Mucosa of descending colon (tissue), 3 donors: ENCODE measurements around the gene AP5S1. TPM values are rescaled to one million over a fixed set of nuclear protein-coding genes. Genes with fewer than 3 reads are reported as not detected.

ENCODE experiments used
- ATAC-seq: fragments of 200-7000 bp; cut with Tn5 transposase; one replicate; pipeline ENCODE4 v1.9.1; 2020; ENCODE audit warnings: mild to moderate bottlenecking, moderate library complexity
- DNase-seq, 3 donors: peaks; one replicate each; pipeline ENCODE4 v3.0.0-alpha.2; 2020
- H3K36me3 ChIP-seq: fragments of 200-600 bp; one replicate; pipeline ENCODE4 v1.8.0; 2021; ENCODE audit warnings: low read depth, mild to moderate bottlenecking
- H3K4me1 ChIP-seq: fragments of 200-600 bp; one replicate; pipeline ENCODE4 v1.8.0; 2021; ENCODE audit warnings: low read depth, mild to moderate bottlenecking
- H3K4me3 ChIP-seq: fragments of 200-600 bp; one replicate; pipeline ENCODE4 v1.8.0; 2021; ENCODE audit warnings: mild to moderate bottlenecking
- H3K9me3 ChIP-seq: fragments of 200-600 bp; one replicate; pipeline ENCODE4 v1.8.0; 2021; ENCODE audit warnings: mild to moderate bottlenecking
- intact Hi-C, 2 donors: fragments of 100-400 bp; cut with DNase I in 1 of 2; cut with micrococcal nuclease in 1 of 2; formaldehyde crosslinking; loops; one replicate each; pipeline versions ENCODE4 v1.11.0 to v1.11.1; 2022; cut with DNase I, micrococcal nuclease
- total RNA-seq, 3 donors: library from RNA; stranded (reverse); fragmentation: NEBNext Ultra II Directional in 2 of 3; extraction: Animal tissue kit (Norgen Biotek cat#: 25700) in 2 of 3; gene quantifications; one replicate each; pipeline versions ENCODE4 v1.2.1 to v1.2.4, GENCODE V29; 2021 to 2023
- TF ChIP-seq, protein P1 (sequence below): fragments of 200-600 bp; IDR thresholded peaks from one replicate; pipeline ENCODE4 v1.8.0; 2022; ENCODE audit warnings: antibody characterized with exemption, mild to moderate bottlenecking
- donor health status: DM: no; HTN: no; CAD: no; lungs with moderate emphysema.
- donor health status: DM: no; HTN: no; CAD: no.
- donor health status: DM: no; HTN: yes; CAD: no.

The AP5S1 gene
- total RNA-seq, 3 donors from 2014 or later: 13.0 to 18.6 (median 13.9) TPM

DNA sequence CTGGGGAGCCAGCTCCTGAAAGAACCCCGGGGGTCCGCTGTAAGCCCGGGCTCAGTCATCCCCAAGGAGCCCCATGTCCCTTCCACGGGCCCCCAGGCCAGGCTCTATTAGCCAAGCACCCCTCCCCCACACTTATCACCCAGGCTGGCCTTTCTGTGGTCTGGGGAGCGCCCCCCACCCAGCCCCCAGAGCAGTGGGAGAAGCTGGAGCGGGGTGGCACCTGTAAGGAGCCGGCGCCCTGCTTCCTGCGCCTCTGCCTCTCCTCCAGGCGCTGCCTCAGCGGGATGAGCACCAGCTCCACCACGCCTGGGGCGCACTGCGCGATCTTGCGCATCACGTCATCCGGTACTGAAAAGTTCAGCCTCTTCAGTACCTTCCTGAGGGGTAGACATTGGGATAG is 41.4 kb upstream of the AP5S1 start:
- peaks cover 30% of the 10 kb centered on the region for H3K4me1 ChIP-seq
- ATAC-seq (no peak), DNase-seq (peak in 1 of 3 donors; percentile 56)
- no peaks in the 10 kb centered on the region for H3K36me3 ChIP-seq
- no peak overlapping the region for H3K4me3 ChIP-seq
- TF ChIP-seq, protein P1, sequence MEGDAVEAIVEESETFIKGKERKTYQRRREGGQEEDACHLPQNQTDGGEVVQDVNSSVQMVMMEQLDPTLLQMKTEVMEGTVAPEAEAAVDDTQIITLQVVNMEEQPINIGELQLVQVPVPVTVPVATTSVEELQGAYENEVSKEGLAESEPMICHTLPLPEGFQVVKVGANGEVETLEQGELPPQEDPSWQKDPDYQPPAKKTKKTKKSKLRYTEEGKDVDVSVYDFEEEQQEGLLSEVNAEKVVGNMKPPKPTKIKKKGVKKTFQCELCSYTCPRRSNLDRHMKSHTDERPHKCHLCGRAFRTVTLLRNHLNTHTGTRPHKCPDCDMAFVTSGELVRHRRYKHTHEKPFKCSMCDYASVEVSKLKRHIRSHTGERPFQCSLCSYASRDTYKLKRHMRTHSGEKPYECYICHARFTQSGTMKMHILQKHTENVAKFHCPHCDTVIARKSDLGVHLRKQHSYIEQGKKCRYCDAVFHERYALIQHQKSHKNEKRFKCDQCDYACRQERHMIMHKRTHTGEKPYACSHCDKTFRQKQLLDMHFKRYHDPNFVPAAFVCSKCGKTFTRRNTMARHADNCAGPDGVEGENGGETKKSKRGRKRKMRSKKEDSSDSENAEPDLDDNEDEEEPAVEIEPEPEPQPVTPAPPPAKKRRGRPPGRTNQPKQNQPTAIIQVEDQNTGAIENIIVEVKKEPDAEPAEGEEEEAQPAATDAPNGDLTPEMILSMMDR: no peak
- intact Hi-C loops: no loop called here
- no peaks in the 10 kb centered on the region for H3K9me3 ChIP-seq

DNA sequence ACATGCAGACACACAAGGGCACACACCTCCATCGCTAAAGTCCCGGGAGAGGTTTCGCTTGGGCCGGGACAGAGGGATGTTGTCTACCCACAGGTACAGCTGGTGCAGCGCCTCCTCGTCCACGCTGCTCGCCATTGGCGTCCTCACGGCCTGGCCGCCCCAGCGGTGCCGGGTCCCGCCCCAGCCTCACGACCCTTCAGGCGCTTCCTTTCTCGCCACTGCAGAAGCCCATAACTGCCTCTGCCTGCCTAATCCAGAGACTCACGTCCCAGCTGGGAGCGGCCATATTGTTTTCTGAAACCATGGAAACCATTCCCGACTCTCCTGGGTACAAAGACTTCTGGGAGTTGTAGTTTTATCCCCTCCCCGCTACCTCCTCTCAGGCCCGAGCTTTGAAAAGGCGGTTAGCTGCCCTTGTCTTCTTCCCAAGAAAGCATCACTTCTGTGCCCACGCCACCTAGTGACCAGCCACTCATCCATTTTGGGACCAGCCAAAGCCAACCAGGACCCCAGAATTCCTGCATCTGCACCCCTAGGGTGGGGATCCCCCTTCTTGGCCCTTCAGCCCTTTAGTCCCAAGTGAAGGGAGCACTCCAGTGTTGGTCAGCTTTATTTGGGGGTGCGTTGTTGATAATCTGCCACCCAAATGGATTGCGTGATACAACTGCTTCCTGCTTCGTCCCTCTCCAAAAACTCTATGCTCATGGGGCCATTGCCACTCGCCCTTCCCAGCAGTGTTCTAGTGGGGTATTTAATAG is 39.0 kb upstream of the AP5S1 start, which contains the start of gene SPEF1:
Gene SPEF1 (minus strand): TSS at position 296 of the 758 bp plus-strand sequence. CDS start 161 bp downstream, at position 135.
- ATAC-seq: peak; percentile 81
- Histone ChIP-seq H3K9me3 (no peaks in the 10 kb centered on the region), H3K4me3 (no peak within 1 kb of the TSS), H3K36me3 (no peaks in the 10 kb centered on the region), H3K4me1 (peaks cover 48% of the 10 kb centered on the region)
- TF ChIP-seq, protein P1: no peak
- intact Hi-C loops: no loop called here
- DNase-seq: peak; percentile 69 to 87 (median 71)

DNA sequence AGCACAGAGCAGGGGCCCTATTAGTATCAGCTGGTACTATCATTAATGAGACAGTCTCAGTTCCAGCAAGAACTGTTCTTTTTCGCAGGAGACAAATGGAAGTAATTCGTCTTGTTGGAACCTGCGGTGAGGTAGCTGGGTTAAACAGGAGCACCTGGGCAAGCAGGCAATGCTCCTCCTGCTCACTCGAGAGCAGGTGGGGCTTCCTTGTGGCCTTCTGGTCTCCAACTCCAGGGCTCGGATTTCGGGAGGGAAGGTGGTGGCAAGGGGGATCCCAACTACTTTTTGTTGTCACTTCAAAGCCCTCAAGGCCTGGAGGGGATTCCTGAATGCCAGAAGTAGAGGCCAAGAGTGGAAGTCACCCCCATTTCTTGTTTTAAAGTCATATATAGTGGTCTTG is 37.8 kb upstream of the AP5S1 start:
- no peak for ATAC-seq
- H3K4me1 ChIP-seq: peaks cover 48% of the 10 kb centered on the region

GRCh38 chr20:3783068-3783489 is 37.3 kb upstream of the AP5S1 start:
- Histone ChIP-seq H3K36me3 (no peaks in the 10 kb centered on the region), H3K4me3 (no peak overlapping the region), H3K4me1 (peaks cover 48% of the 10 kb centered on the region), H3K9me3 (no peaks in the 10 kb centered on the region)
- intact Hi-C loops: no loop called here
- no peak for ATAC-seq
- DNase-seq: peak in 1 of 3 donors; percentile 31
- TF ChIP-seq, protein P1: no peak

More for the DNA sequence above, 37.8 kb upstream of the AP5S1 start:
- H3K9me3 ChIP-seq: no peaks in the 10 kb centered on the region
- no peaks in the 10 kb centered on the region for H3K36me3 ChIP-seq
- DNase-seq: no peak
- no peak overlapping the region for H3K4me3 ChIP-seq
- intact Hi-C loops: no loop called here
- TF ChIP-seq, protein P1: no peak

DNA sequence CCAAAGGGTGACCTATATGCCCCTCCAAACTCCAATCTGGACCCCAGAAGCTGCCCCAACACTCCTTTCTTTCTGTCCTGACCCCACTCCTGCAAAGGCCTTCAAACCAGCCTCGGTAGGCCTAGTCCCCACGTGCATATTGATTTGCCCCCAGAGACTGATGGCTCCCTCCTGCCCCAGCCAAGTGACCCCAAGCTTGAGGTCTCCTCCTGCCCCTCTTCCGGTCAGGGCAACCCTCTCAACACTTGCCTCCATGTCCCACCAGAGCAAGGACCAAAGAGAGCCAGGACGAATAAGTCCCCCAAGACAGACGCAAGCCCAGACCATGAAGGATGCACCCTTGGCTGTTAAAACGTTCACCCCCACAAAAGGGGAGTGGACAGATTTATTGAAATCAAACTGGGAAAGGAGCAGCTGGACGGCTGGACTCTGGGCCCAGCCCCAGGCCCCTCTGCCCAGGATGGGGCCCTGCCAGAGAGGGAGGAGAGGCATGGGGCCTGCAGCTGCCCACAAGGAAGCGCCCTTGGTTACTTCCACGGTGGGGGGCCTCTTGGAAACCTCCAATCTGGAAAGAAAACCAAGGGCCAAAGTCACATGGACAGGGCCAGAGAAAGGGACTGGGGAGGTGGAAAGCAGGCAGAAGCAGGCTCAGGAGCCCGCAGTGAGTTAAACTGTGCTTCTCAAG is 36.7 kb upstream of the AP5S1 start:
- intact Hi-C loops: no loop called here
- TF ChIP-seq, protein P1: no peak
- no peak for ATAC-seq
- no peak for DNase-seq
- Histone ChIP-seq H3K4me3 (no peak overlapping the region), H3K9me3 (no peaks in the 10 kb centered on the region), H3K36me3 (no peaks in the 10 kb centered on the region), H3K4me1 (peaks cover 46% of the 10 kb centered on the region)
